ENCODE results near the gene CCN6.

CCN6 gene

DNA sequence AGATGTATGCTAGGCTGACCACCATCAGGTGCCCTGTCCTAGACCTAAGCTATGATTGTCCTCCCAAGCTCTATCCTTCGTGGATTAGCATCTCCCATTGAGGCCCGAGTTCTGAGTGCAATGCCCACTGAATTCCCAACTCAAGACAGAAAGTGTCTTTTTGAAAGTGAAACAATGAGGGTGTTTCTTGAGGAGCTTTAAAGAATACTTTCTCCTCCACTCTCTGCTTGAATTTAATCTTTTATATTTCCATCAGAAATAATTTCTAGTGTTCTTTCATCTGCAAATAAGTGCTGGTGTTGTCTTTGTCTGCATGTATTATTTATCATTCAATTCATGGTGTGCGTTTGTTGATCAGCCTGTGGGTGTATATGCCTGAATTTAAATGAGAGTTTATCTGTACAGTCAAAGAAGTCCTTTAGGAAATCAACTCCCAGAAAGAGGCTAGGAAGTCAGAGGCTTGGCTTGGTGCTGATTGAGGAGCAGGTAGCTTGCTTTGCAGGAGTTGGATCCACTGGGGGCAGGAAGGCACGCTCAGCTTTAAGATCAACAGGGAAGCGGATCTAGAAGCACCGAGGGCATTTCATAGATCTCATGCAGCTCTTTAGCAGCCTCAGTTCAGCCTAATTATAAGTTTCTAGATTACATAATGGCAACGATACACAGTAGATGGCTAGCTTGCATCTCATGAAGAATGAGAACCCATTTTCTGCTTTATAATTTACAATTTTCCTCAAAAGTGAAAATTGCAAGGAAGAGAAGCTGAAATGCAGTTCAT, 36.0 kb upstream of the CCN6 start:
- TF ChIP-seq BCL11A (tag by site-specific recombination; IDR thresholded peaks at IDR 0.05; ENCODE audit: low read depth) = no peak
- no peak for TF ChIP-seq PBX3 (CRISPR knock-in tag; IDR thresholded peaks at IDR 0.05)
- TF ChIP-seq PRDM1 (tag by site-specific recombination; IDR thresholded peaks at IDR 0.05) = peak; percentile 81
- no peak for TF ChIP-seq ZNF571 (tag by site-specific recombination; IDR thresholded peaks at IDR 0.05)
- no peak for TF ChIP-seq PRDM2 (tag by site-specific recombination; IDR thresholded peaks at IDR 0.05; ENCODE audit: borderline replicate concordance)
- no peak for TF ChIP-seq ZNF19 (tag by site-specific recombination; IDR thresholded peaks at IDR 0.05; ENCODE audit: low read depth)
- CTCF ChIA-PET = interaction anchor here (0.5 to 2.9 kb wide), 10 partner anchors 10 to 296 kb away, joined by 3 to 28 read pairs (median 4); no protein-coding TSS in a partner anchor
- H3K4me3 ChIP-seq (ENCODE audit: low read depth, low read length) = no peak overlapping the region
- no peak overlapping the region for H3K27ac ChIP-seq (ENCODE audit: extremely low read depth, low read depth, low read length)
- no peaks in the 10 kb centered on the region for H3K36me3 ChIP-seq (ENCODE audit: control insufficient read depth in 2 of 2, insufficient read depth in 1 of 2, low read length in 2 of 2)
- H3K9me3 ChIP-seq (ENCODE audit: control insufficient read depth, insufficient read depth, low read depth, low read length) = no peaks in the 10 kb centered on the region
- peaks cover 17% of the 10 kb centered on the region for H3K4me1 ChIP-seq (ENCODE audit: control insufficient read depth, insufficient read depth, low read length)
- POLR2A ChIA-PET = interaction anchor here (0.5 kb wide), 1 partner anchor 523 kb away, joined by 4 read pairs; no protein-coding TSS in a partner anchor

DNA sequence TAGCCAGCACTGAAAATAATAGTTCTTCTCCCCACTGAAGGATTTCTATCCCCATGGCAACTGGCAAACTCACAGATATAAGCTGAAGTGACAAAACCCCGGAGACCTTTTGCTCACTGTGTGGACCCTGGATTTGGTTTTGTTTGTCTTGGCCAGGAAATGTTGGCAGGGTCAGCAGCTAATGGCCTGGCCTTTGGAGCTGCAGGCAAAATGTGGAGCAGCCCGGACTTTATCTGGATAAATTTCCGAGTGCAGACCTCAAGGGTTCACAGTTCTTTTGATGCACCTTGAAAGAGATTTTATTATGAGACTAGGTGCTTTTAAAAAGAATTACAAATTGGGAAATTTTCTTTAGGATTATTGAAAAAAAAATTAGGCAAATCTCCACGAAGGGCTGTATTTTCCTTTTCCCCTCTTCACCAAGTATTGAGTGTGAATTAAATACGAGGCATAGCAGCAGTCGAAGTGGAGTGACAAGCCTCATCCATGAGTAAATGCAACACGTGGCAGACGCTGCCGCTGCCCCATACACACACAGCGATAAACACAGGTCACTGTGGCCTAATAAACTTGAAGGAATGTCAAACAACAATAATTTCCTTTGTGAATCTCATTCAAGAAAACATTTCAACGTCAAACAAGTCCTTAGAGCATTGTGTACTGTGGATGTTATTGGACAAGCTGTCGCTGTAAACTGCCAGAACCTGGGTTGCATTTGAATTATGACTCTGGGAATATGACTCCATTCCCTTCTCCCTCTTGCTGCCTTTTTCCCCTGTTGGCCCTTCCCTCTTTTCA, 35.1 kb upstream of the CCN6 start:
- ChIA-PET POLR2A (no interaction called here), CTCF (interaction anchor here (0.7 to 2.9 kb wide), 7 partner anchors 9 to 297 kb away, joined by 3 to 29 read pairs (median 6); no protein-coding TSS in a partner anchor)
- no peak overlapping the region for H3K27ac ChIP-seq (ENCODE audit: extremely low read depth, low read depth, low read length)
- H3K4me3 ChIP-seq (ENCODE audit: low read depth, low read length) = no peak overlapping the region
- H3K4me1 ChIP-seq (ENCODE audit: control insufficient read depth, insufficient read depth, low read length) = peaks cover 17% of the 10 kb centered on the region
- H3K9me3 ChIP-seq (ENCODE audit: control insufficient read depth, insufficient read depth, low read depth, low read length) = no peaks in the 10 kb centered on the region
- no peaks in the 10 kb centered on the region for H3K36me3 ChIP-seq (ENCODE audit: control insufficient read depth in 2 of 2, insufficient read depth in 1 of 2, low read length in 2 of 2)
- peak; percentile 98 for TF ChIP-seq SCRT1 (tag by site-specific recombination; IDR thresholded peaks at IDR 0.05; ENCODE audit: borderline replicate concordance)
- TF ChIP-seq GFI1B (tag by site-specific recombination; IDR thresholded peaks at IDR 0.05) = peak; percentile 34
- TF ChIP-seq ZIC2 (tag by site-specific recombination; IDR thresholded peaks at IDR 0.05) = no peak
- TF ChIP-seq ZNF747 (tag by site-specific recombination; IDR thresholded peaks at IDR 0.05) = no peak
- TF ChIP-seq ZBTB20 (tag by site-specific recombination; IDR thresholded peaks at IDR 0.05) = peak; percentile 38; the same call in 1 of the 2 replicates
- no peak for TF ChIP-seq ZNF266 (tag by site-specific recombination; IDR thresholded peaks at IDR 0.05; ENCODE audit: low read depth)
- no peak for TF ChIP-seq ZNF146 (tag by site-specific recombination; IDR thresholded peaks at IDR 0.05)
- TF ChIP-seq ZNF214 (tag by site-specific recombination; IDR thresholded peaks at IDR 0.05; ENCODE audit: borderline replicate concordance) = no peak
- TF ChIP-seq, protein P1, sequence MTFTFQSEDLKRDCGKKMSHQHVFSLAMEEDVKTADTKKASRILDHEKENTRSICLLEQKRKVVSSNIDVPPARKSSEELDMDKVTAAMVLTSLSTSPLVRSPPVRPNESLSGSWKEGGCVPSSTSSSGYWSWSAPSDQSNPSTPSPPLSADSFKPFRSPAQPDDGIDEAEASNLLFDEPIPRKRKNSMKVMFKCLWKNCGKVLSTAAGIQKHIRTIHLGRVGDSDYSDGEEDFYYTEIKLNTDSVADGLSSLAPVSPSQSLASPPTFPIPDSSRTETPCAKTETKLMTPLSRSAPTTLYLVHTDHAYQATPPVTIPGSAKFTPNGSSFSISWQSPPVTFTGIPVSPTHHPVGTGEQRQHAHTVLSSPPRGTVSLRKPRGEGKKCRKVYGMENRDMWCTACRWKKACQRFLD (tag by site-specific recombination; IDR thresholded peaks at IDR 0.05) = no peak
- TF ChIP-seq ZNF223 (tag by site-specific recombination; IDR thresholded peaks at IDR 0.05) = no peak
- TF ChIP-seq KLF1 (tag by site-specific recombination; IDR thresholded peaks at IDR 0.05) = no peak
- TF ChIP-seq MYNN (tag by site-specific recombination; IDR thresholded peaks at IDR 0.05; ENCODE audit: borderline replicate concordance) = peak; percentile 47; the same call in 1 of the 2 replicates
- no peak for TF ChIP-seq ZNF776 (tag by site-specific recombination; IDR thresholded peaks at IDR 0.05; ENCODE audit: borderline replicate concordance)
- 0 out of 2 replicates have a peak, but pooled peaks have one; percentile 47 for TF ChIP-seq ZXDB (tag by site-specific recombination; IDR thresholded peaks at IDR 0.05)
- TF ChIP-seq ZNF37A (tag by site-specific recombination; IDR thresholded peaks at IDR 0.05) = no peak
- no peak for TF ChIP-seq HIC1 (tag by site-specific recombination; IDR thresholded peaks at IDR 0.05)
- TF ChIP-seq ZBTB8A (tag by site-specific recombination; IDR thresholded peaks at IDR 0.05) = no peak

Measured in HEK293 (cell line).